ENCODE data around the gene ATP10B.
"Not testable (repeated sequence)": the region's sequence is repeated elsewhere in the genome, so short reads cannot be mapped to it uniquely, and the experiment has no call there.

The ATP10B gene

DNA sequence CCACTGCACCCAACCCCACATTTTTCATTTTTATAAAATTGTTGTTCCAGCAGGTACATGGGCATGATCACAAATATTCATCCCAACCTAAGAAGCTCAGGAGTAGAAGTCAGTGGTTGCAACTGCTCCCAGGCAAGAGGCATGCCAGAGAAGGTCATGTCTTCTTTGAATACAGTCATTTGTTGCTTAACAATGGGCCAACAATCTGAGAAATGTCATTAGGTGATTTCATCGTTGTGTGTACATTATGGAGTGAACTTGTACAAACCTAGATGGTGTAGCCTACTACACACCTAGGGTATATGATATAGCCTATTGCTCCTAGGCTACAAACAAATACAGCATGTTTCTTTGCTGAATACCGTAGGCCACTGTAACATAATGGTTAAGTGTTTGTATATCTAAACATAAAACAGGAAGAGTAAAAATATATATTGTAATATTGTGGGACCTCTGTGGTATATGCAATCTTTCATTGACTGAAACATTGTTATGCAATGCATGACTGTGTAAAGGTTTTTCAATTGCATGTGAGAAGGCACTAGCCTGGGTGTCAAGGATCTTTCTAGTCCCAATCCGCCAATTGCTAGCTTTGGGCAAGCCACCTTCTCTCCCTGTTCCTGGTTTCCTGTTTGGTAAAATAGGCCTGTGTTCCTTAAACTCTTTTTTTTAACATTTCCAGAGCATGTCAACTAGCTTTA, 27.6 kb downstream of the ATP10B start:
- DNase-seq: no peak

DNA sequence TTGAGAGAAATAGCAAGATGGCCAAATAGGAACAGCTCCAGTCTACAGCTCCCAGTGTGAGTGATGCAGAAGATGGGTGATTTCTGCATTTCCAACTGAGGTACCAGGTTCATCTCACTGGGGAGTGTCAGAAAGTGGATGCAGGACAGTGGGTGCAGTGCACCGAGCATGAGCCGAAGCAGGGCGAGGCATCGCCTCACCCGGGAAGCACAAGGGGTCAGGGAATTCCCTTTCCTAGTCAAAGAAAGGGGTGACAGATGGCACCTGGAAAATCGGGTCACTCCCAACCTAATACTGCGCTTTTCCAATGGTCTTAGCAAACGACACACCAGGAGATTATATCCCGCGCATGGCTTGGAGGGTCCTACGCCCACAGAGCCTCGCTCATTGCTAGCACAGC, 39.0 kb downstream of the ATP10B start:
- not testable (repeated sequence) for DNase-seq

DNA sequence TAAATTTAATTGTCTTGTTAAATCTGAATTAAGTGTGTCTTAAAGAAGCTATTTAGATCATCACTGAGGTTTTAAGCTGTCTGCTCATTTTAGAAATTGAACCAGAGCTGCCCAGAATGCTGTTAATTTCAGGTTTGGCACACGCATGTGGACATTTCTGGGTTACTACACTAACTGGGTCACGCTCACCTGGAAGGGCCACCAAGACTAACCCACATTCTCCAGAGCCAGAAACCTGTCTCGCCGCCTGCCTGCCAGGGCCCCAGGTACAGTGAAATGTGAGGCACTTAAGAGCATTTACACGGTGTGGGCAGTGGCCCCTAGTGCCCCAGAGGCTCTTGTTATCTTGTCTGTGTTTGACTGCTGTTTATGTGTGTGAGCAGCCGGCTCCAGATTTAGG, 46.6 kb downstream of the ATP10B start:
- DNase-seq: no peak

DNA sequence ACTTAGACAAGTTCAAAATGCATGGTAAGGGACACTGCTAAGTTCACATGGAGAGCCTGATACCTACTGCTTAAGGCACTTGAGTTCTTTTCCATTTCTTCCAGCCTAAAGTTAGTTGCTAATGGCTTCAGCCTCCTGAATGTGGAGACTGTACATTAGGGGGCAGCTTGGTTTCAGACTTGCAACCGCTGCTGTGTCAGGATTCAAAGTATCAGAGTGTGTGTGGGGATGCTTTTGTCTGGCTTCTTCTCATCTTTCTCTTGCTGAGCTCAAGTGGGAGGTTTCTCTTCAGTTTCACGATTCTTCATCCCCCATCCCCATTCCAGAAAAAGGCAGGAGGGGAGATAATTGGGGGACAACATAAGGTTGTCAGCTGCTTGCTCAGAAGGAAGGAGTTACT, 49.4 kb downstream of the ATP10B start:
- no peak for DNase-seq

DNA sequence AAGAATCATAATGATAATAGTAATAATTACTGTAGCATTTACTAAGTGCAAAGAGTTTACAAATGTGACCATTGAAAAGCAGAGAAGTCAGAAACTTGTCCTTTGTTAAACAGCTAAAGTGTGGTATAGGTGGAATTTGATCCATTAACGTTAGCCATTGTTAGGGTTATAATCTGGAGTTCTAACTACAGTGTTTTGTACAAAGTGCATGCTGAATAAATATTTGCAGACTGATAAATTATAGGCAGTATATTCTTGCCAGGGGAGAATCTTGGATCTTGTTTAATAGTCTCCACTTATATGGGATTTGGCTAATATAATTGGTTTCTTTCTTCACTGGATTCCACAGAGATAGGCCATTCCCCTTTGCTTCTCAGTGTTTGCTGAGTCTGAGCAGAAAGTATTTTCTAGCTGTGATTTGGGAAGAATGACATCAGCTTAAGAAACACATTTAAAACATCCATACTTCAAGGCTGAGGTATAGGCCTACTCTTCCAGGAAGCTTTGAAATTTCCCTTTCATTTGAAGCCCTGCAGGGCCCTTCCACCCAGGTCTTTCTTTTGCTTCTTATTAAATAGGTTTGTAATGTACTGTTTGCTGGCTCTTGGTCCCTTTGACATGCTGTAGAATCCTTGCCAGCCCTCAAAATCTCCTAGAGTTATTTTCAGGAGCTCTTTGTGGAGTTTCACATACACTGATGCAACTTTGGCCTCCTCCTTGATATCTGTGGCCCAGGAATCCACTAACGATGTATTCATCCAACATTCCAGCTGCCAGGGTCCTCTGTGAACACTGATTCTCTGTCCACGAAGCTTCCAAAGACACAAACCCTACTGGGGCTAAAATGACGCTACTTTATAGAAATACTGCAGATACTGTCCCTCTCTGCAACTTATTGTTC, 51.4 kb downstream of the ATP10B start:
- DNase-seq: no peak

DNA sequence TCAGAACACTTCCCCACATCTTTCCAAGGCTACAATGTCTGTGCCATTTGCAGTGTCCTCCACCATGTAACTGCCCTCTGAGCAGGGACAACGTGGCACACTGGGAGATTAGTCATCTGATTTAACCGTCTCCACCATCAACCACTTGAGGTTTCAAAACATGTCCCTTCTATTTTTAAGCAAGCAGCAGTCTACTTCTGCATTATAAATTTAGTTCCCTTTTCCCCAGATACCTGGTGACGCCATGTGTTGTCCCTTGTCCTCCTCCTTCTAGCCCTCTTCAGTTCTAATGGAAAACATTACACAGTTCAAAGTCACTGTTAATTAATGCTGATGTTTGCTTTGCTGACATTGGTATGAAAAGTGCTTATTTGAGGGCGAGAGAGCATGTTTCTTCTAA, 52.8 kb downstream of the ATP10B start:
- DNase-seq: peak; percentile 4

DNA sequence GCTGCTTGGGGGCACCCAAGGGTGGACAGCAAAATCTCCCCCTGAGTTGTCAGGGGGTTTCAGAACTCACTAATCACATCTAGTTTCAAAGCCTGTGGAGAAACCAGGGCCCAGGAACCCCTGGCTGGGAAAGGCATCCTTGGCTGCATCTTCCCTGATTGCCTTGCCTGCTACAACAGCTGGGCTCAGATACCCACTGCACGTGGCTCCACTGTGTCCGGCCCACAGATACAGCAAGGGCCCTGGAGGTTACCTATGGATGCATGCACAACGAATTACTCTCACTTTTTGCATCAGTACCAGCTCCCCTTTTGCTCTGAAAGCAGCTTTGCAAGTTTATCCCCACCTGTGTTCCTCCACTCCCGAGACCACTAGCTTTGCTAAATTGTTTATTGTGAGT, 55.0 kb downstream of the ATP10B start:
- DNase-seq: no peak

DNA sequence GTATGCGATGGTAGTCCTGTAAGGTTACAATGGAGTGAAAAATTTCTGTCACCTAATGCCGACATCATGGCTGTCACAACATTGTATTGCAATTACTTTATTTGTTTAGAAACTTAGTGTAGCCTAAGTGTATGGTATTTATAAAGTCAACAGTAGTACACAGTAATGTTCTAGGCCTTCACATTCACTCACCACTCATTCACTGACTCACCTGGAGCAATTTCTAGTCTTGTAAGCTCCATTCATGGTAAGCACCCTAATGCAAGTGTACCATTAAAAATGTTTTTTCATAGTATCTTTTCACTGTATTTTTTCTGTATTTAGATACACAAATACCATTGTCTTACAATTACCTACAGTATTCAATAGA, 58.5 kb downstream of the ATP10B start:
- DNase-seq: no peak

DNA sequence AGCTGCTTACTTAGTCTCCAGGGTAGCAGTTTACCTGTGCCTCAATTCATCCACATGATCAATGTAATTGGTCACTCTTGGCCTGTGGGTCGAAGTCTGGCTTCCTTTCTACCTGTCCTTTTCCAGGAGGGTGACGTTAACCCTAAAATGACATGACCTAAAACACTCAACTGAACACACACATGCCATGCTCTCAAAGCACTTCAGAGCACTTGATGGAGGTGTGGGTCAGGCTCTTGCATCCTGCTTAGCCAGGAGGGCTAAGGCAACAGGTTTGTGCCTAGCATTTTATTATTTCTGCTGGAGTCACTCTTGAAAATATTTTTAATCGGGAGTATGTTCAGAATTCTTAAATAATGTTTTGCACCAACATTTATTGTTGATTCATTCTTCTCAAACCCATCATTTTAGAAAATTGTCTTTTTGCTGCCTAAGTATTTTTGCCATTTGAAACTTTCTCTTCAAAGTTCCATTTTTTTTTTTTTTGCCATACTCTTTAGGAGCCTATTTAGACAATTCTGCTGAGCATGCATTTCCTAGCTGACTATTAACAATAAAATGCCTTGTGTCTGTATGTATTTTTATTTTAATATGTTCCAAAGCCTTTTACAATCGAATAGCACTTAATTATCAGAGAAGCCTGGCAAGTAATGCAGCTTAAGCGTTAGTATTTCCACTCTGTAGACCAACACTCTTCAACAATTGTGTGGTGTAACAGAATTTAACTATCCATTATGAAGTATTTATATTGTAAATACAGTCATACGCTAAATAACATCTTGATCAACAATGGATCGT, 59.1 kb downstream of the ATP10B start:
- DNase-seq: no peak

DNA sequence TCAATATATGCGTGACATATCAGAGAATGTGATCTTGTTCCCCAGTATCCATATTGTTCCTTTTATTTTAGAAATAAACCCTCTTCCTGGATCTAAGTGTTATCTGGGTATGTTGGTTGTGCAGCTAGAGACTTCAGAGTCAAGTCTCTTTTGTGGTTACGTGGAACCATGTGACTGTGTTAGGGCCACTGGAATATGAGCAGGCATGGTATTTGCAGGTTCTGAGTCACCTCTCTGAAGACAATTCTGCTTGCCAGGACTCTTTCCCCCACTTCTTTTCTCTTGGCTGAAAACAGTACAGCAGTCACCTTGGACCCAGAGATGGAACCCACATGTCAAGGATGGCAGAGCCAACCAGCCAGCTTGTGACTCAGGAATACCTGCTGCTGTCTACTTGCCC, 59.7 kb downstream of the ATP10B start:
- no peak for DNase-seq

DNA sequence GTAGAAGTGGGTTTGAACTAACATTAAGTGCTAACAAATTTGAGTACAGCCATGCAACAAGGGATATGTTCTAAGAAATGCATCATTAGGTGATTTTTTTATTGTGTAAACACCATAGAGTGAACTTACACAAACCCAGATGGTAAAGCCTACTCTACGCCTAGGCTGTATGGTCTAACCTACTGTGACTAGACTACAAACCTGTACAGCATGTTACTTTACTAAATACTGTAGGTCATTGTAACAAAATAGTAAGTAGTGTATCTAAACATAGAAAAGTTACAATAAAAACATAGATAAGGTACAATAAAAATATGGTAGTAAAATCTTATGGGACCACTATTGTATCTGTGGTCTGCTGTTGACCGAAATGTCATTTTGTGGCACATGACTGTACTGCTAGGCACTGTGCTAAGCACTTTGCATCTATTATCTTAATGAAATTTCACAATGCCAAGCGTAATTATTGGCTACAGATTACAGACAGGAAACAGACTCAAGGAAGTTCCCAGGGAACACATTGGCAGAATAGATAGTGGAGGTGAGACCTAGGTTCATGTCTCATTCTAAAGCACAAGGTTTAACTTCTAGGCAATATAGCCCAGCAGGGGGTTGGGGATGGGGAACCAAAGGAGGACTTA, 62.7 kb downstream of the ATP10B start:
- no peak for DNase-seq

DNA sequence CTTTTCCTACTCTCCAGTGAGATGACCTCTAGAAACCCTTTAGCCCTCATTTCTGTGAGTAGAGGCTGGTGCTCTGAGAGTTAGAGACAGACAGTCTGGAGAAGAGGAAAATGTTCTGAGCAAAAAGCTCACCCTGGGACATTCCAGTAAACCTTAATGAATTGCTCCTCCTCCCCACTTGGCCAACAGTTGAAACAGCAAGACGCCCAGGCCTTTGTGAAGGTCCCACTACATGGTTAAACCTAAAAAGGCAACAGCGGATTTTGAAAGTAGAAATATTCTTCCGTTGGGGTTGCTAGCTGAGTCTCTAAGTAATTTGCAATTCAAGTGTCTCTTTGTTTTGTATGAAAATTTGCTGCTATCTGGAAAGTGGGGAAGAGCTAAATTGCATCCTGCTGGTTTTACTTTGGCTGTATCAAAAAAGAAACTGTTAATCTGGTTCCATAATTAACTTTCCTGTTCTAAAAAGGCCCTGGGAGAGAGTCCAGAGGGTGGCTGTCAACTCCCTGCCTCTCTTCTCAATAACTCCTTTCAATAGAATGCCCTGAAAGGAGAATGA, 63.8 kb downstream of the ATP10B start:
- no peak for DNase-seq

DNA sequence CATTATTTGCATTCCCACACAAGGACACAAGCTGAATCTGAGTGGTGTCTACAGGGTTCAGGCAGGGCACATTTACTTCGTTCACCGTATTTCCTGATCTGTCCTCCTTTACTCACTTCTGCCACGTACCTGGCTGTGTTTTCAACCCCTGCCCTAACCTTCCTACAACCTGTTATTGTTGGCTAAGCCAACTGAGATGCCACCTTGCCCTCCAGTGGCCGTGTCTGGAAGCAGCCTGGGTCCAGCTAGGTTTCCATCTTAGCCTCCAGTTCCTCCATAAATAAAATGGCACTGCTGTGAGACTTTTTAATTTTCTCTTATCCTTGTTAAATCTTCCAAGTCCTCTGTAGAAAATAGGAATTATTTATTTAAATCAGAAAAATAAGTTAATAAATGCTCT, 64.8 kb downstream of the ATP10B start:
- peak; percentile 20 for DNase-seq

DNA sequence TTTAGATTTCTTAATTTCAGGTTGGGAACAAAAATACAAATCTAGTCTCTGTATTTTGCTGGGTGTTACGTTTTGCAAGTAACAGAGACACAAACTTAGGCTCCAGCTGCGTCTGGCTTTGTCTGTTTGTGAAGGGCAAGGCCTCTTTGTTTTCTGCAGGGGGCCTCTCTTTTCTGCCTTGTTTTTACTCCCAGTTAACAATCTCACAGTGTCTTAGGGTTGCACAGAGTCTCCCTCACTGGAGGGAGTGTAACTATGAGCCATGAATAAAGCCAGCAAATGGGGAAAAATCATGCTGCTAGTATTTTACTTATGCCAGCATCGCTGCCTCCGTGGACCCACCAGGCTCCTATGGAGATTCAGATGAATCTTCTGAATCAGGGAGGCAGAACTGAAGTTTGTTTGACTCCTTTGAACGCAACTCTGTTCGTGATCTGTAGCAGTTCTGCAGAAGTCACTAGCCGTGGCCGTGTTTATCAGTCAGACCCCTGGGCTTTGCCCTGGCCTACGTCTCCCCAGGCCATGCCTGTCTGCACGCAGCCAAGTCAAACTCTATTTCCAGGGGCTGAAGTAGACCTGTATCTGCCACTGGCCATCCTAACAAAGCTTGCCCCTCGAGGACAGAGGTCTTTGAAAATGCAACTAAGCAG, 77.2 kb downstream of the ATP10B start:
- no peak for DNase-seq

DNA sequence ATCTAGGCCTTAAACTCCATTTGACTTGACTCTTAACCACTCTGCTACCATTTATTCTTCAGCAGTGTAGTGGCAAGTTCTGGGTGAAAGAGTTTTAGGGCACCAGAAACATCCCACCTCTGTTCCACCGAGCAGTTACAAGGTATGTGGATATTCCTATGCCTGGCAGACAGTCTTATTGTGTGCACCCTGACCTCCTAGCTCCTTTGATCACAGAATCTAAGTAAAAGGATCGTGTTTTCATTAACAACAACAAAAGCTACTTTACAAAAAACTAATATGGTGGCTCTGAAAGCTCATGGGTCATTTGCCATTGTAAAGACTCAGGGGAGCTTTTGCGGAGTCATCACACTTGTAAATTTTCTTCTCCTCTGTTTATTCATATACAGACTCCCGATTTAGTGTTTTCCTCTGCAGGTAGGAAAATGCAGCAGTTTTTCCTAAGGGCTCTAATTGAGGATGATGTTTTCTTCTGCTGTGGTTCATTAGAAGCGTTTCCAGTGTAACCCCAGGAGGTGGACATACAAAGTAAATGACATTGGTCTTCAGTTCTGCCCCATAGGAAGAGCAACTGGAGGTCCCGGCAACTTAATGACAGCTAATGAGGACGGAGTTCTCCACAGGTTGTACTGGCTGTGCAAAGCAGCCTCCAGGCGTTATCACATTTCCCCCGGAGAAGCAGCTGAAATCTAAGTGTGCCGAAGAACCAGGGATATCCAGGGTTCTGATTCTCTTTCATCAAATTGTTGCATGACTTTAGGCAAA, 78.2 kb downstream of the ATP10B start:
- DNase-seq: no peak

DNA sequence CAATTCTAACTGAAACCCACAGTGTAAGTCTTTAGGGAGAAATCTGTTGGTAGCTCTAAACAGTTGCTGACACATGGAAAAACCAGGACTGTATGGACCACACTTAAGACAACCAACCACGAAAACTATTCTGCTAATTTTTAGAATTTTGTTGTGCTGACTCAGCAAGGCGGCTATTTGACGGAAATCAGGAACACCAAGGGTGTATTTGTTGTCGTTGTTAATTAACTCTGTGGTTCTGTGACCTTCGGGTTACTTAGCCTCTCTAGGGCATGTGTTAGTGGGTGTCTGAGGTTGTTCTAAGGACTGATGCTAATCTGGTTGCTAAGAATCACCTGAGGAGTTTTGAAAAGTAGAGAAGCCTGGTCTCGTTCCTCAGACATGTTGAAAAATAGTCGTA, 79.2 kb downstream of the ATP10B start:
- DNase-seq: no peak

DNA sequence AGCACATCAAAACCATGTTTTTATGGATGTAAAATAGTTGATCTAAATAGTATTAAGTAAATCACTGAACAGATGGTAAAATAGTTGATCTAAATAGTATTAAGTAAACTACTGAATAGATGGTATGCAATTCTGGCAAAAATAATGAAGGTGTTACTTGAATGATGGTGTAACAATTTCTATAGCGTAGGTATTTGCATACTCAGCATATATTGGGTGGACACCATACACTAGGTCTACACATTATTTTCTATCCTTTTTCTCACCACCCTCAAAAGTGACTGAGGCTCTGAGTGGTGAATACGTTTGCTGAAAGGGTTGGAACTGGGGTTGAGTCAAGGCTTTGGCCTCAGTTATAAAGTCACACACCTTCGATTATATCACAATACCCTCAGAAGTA, 81.3 kb downstream of the ATP10B start:
- DNase-seq: no peak

DNA sequence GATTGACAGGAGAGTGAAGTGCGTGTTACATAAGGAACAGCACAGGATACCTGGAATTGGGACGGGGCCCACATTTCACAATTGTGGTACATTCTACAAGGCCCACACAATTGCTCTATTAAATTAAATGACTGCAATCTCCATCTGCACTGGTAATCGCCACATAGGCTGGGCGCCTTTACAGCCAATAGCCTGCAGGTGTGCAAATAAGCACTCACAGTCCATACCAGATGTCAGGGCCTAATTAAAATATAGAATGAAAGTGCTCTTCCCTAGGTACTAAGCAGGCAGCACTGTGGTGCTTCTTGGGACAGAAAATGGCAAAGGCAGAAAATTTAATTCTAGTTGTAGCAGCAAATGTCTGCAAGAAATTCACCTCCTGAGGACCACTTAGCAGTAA, 82.7 kb downstream of the ATP10B start:
- DNase-seq: no peak

DNA sequence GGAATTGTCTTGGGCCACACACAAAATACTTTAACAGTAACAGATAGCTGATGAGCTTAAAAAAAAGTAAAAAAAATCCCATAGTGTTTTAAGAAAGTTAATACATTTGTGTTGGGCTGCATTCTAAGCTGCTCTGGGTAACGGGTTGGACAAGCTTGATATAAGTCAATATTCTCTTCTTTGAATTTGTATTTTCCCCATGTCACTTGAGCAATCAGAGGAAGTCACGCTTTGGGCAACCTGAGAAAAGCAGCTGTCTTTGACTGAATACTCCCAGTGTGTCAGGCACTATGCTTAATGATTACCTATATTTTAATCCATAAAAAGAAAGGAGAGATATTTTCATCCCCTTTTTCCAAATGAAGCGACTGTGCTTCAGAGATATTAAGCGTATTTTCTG, 84.9 kb downstream of the ATP10B start:
- no peak for DNase-seq

DNA sequence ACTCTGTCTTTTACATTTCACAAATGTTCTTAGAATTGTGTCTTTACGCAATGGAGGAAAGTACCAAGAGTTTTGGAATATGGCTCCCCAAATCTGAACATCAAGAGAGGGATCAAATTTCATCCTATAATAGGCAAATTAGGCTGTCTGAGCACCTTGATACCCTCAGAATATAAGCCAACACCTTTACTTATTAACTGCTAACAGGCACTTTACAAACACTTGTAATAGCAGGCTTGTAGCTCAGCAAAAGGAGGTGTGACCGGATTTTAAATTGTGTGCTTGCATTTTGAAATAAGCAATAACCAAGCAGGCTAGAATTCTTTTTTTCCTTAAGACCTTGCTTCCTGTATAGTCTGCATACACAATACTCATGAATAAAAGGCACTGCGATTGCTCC, 92.0 kb downstream of the ATP10B start:
- no peak for DNase-seq

DNA sequence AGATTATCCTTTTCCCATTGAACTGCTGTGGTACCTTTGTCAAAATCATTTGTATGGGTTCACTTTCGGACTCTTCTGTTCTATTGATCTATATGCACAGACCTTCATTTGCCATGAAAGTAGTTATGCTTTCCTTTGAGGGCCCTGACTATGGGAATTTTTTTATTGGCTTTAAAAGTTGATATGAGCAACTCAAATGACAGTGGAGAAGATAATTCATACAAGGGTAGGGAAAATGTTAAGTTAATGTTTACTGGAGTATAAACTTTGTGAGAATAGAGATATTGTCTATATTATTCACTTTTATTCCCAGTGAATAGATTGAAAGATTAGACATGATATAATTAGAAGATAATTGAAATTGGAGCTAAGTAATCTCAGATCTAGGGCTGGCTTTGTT, 94.8 kb downstream of the ATP10B start:
- DNase-seq: no peak
